ENCODE results near the gene FIGNL1.

DNA sequence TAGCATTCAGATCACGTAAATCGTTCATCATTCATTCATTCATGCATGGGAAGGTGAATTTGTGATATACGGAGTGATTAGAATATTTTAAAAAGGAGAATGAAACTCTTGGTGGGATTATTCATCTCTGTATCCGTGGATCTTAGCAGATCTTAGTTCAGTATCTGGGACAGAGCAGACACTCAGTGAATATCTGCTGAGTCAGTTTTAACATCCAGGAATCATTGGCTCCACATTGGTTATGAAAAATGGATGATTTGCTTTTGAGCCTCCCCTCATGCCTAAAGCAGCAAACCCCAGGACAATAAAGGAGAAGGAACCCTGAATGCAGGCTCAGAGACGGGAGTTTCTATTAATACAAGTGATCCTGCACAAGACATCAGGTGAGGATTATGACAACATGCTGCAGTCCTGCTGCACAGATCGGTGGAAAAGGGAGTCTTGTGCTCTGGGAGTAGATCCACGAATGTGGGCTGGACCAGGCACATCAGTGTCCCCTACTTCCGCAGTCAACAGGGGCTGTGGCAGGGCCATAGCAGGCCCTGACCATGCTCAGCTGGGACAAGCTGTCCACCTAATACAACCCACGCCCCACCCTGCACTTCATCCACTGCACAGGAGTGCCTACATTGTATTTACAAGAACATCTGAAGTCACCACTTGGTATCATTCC is 26.9 kb upstream of the FIGNL1 start:
- TF ChIP-seq, protein P1, sequence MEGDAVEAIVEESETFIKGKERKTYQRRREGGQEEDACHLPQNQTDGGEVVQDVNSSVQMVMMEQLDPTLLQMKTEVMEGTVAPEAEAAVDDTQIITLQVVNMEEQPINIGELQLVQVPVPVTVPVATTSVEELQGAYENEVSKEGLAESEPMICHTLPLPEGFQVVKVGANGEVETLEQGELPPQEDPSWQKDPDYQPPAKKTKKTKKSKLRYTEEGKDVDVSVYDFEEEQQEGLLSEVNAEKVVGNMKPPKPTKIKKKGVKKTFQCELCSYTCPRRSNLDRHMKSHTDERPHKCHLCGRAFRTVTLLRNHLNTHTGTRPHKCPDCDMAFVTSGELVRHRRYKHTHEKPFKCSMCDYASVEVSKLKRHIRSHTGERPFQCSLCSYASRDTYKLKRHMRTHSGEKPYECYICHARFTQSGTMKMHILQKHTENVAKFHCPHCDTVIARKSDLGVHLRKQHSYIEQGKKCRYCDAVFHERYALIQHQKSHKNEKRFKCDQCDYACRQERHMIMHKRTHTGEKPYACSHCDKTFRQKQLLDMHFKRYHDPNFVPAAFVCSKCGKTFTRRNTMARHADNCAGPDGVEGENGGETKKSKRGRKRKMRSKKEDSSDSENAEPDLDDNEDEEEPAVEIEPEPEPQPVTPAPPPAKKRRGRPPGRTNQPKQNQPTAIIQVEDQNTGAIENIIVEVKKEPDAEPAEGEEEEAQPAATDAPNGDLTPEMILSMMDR (IDR thresholded peaks at IDR 0.05) = no peak
- no peak for TF ChIP-seq POLR2A (IDR thresholded peaks at IDR 0.05)

Data from adrenal gland (tissue), 5 donors.